ENCODE data around the gene TBCA.

Gene TBCA

GRCh38 chr5:77775790-77776553 lies at the start of gene TBCA:
TBCA (minus strand) TSS chr5:77776339; CDS start chr5:77776257, 82 bp downstream.
- peak; percentile 77 for DNase-seq (ENCODE audit: low read depth, low spot score)

- DNase-seq (ENCODE audit: low read depth, low spot score) = no peak
Observed at GRCh38 chr5:77824981-77825380, 48.8 kb upstream of the TBCA start.

- DNase-seq (ENCODE audit: low read depth, low spot score) = no peak
Observed at GRCh38 chr5:77816686-77817085, 40.5 kb upstream of the TBCA start.

GRCh38 chr5:77812926-77813589 lies 36.9 kb upstream of the TBCA start:
- DNase-seq (ENCODE audit: low read depth, low spot score) = no peak

- DNase-seq (ENCODE audit: low read depth, low spot score) = no peak
Observed at GRCh38 chr5:77806213-77806843, 30.2 kb upstream of the TBCA start.

- no peak for DNase-seq (ENCODE audit: low read depth, low spot score)
Observed at GRCh38 chr5:77798456-77798855, 22.3 kb upstream of the TBCA start.

GRCh38 chr5:77797136-77797535 lies 21.0 kb upstream of the TBCA start:
- no peak for DNase-seq (ENCODE audit: low read depth, low spot score)

GRCh38 chr5:77795846-77796245 lies 19.7 kb upstream of the TBCA start:
- DNase-seq (ENCODE audit: low read depth, low spot score) = no peak

GRCh38 chr5:77795268-77795667 lies 19.1 kb upstream of the TBCA start:
- no peak for DNase-seq (ENCODE audit: low read depth, low spot score)

- no peak for DNase-seq (ENCODE audit: low read depth, low spot score)
Observed at GRCh38 chr5:77791926-77792325, 15.8 kb upstream of the TBCA start.

- no peak for DNase-seq (ENCODE audit: low read depth, low spot score)
Observed at GRCh38 chr5:77791356-77791755, 15.2 kb upstream of the TBCA start.

GRCh38 chr5:77785229-77785628 lies 9.1 kb upstream of the TBCA start:
- DNase-seq (ENCODE audit: low read depth, low spot score) = no peak

GRCh38 chr5:77784735-77785134 lies 8.6 kb upstream of the TBCA start:
- DNase-seq (ENCODE audit: low read depth, low spot score) = no peak

- no peak for DNase-seq (ENCODE audit: low read depth, low spot score)
Observed at GRCh38 chr5:77781076-77781475, 4.9 kb upstream of the TBCA start.

- no peak for DNase-seq (ENCODE audit: low read depth, low spot score)
Observed at GRCh38 chr5:77778881-77779438, 2.8 kb upstream of the TBCA start.

- no peak for DNase-seq (ENCODE audit: low read depth, low spot score)
Observed at GRCh38 chr5:77778398-77778797, 2.3 kb upstream of the TBCA start.

GRCh38 chr5:77777911-77778310 lies 1.8 kb upstream of the TBCA start:
- no peak for DNase-seq (ENCODE audit: low read depth, low spot score)

- DNase-seq (ENCODE audit: low read depth, low spot score) = no peak
Observed at GRCh38 chr5:77777281-77777892, 1.2 kb upstream of the TBCA start.

- no peak for DNase-seq (ENCODE audit: low read depth, low spot score)
Observed at GRCh38 chr5:77776554-77777206, 541 bp upstream of the TBCA start.

- no peak for DNase-seq (ENCODE audit: low read depth, low spot score)
Observed at GRCh38 chr5:77774981-77775789, 954 bp downstream of the TBCA start.

Data from smooth muscle cell of the brain vasculature (primary cell).